GM21360 (cell line): ENCODE results near the gene NADSYN1.

ENCODE experiments used
- ATAC-seq: cut with Tn5 transposase; IDR thresholded peaks from one replicate; pipeline ENCODE4 v1.9.1; 2021; ENCODE audit warnings: mild to moderate bottlenecking, moderate library complexity; ENCODE audit not compliant: unreplicated experiment

The NADSYN1 gene

GRCh38 chr11:71449596-71449995, 3.4 kb upstream of the NADSYN1 start:
- no peak for ATAC-seq

GRCh38 chr11:71450507-71450906, 2.5 kb upstream of the NADSYN1 start:
- no peak for ATAC-seq

GRCh38 chr11:71450939-71451338, 2.1 kb upstream of the NADSYN1 start:
- ATAC-seq = no peak

DNA sequence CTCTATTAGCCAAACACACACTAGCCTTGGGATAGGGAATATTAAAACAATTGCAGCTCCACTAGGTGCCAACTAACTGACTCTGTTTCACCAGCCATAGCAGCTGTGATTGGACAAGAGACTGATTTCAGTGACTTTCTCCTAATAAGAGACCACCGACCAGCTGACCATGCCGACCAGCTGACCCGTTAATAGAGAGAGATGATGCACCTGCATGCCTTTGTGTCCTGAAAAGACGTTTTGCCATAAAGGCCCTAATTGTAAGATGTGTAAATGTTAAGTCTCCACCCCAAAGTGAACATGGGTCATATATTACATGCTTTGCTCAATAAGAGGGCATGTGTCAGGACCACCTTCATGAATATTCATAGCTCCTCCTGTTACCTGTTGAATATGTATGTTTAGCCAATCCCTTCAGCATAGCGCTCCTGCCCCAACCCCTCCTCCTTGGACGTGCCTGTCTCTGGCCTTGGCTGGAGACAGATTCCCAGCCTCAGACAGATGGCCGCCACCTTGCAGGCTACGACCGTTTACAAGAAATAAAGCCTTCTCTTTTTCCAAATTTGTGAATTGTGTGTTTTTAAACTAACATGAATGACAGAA, 1.3 kb upstream of the NADSYN1 start:
- ATAC-seq = no peak

- no peak for ATAC-seq
Observed at GRCh38 chr11:71452199-71453036, 585 bp upstream of the NADSYN1 start.

DNA sequence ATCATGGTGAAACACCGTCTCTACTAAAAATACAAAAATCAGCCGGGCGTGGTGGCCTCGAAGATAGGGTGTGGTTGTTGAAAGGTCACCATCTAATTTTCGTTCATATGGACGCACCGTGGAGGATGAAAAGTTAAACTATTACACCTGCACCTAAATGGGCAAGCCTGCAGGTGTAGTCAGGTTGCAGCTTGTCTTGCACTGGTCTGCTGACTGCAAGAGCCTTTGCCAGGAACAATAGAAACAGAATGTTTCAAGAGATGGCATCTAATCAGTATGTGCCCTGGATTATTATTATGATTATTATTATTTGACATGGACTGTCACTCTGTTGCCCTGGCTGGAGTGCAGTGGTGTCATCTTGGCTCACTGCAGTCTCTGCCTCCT, 908 bp downstream of the NADSYN1 start:
- no peak for ATAC-seq

- no peak for ATAC-seq
Observed at GRCh38 chr11:71454470-71455113, 1.6 kb downstream of the NADSYN1 start.

- no peak for ATAC-seq
Observed at GRCh38 chr11:71456294-71456693, 3.3 kb downstream of the NADSYN1 start.

GRCh38 chr11:71456831-71457230, 3.8 kb downstream of the NADSYN1 start:
- ATAC-seq = no peak

DNA sequence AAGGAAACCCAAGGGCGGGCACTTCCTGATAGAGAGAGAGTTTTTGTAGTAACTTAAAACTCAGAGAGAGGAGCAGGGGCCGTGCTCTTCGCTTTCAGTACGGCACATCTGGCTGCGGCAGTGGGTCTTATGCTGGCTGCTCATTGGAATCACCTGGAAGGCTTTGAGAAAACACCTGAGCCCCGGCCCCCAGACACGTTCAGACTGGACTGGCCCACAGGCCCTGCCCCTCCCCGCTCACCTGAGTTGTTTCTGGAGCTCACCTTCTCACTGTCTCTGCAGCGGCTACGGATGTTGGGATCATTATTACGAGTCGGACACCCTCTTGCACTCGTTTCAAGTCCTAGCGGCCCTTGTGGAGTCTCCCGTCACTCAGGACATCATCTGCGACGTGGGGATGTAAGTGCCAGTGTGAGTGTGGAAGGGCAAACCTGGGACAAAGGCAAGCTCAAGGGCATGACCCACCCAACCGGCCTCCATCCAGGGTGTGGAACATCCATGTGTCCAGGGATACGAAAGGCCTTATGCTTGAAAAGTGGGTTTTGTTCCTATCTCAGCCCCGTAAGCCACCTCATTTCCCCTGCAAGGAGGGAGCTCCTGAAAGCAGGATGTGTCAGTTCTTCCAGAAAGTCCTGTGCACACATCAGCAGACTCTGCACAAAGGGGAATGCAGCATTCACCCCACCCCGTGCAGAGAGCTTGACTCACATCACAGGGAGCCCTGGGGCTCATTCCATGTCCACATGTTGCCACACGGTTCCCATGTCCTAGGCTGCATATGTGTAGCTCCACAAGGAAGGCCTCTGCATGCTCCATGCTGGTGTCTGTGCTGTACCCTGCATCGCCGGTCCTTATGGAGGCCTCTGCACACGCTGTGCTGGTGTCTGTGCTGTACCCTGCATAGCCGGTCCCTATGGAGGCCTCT, 5.4 kb downstream of the NADSYN1 start:
- no peak for ATAC-seq

DNA sequence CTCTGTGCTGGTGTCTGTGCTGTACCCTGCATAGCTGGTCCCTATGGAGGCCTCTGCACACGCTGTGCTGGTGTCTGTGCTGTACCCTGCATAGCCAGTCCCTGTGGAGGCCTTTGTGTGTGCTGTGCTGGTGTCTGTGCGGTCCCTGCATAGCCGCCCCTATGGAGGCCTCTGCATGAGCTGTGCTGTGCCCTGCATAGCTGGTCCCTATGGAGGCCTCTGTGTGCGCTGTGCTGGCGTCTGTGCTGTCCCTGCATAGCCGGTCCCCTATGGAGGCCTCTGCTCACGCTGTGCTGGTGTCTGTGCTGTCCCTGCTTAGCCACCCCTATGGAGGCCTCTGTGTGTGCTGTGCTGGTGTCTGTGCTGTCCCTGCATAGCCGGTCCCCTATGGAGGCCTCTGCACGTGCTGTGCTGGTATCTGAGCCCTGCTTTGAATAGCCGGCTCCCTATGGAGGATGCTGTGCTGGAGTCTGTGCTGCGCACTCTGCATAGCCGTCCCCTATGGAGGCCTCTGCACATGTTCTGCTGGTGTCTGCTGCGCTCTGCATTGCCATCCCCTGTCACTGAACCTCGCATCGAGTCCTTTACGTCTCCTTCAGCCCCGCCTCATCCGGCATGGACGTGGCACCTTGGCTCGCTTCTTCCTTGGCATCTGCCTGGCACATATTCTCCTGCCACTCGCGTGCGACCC, 6.2 kb downstream of the NADSYN1 start:
- no peak for ATAC-seq

DNA sequence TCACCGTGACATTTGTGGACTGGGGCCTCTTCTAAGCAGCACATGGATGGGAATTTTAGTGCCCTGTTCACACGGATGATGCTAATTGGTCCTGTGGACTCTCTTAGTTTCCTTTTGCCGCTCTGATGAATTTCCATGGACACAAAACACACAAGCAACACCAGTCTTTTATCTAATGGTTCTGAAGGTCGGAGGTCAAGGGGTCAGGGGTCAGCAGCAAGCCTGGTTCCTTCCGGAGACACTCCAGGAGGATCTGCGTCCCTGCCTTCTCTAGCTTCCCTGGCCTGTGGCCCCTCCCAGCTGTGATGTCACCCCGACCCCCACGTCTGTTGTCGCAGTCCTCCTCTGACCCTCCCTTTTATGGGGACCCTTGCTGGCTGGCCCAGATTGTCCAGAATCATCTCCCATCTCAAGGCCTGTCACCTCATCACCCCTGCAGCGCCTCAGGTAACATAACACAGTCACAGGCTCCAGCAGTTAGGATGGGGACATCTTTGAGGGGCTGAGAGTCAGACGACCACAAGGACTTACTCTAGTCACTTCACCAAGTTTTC, 6.8 kb downstream of the NADSYN1 start:
- no peak for ATAC-seq

- no peak for ATAC-seq
Observed at GRCh38 chr11:71461696-71462095, 8.7 kb downstream of the NADSYN1 start.

GRCh38 chr11:71462726-71463125, 9.7 kb downstream of the NADSYN1 start:
- no peak for ATAC-seq

GRCh38 chr11:71463331-71464211, 10.6 kb downstream of the NADSYN1 start:
- ATAC-seq = no peak

GRCh38 chr11:71465054-71465453, 12.1 kb downstream of the NADSYN1 start:
- ATAC-seq = no peak

- no peak for ATAC-seq
Observed at GRCh38 chr11:71466358-71466757, 13.4 kb downstream of the NADSYN1 start.

- ATAC-seq = no peak
Observed at GRCh38 chr11:71467164-71467563, 14.2 kb downstream of the NADSYN1 start.

- no peak for ATAC-seq
Observed at GRCh38 chr11:71470946-71471345, 17.9 kb downstream of the NADSYN1 start.
